Raji (cell line): ENCODE results near the gene U2SURP.

Source experiments
- POLR2A ChIP-seq: IDR thresholded peaks from 2 replicates; pipeline ENCODE4 v1.6.1; 2011; ENCODE audit warnings: low read depth, low read length, control low read depth; ENCODE audit not compliant: insufficient read depth

The U2SURP gene

DNA sequence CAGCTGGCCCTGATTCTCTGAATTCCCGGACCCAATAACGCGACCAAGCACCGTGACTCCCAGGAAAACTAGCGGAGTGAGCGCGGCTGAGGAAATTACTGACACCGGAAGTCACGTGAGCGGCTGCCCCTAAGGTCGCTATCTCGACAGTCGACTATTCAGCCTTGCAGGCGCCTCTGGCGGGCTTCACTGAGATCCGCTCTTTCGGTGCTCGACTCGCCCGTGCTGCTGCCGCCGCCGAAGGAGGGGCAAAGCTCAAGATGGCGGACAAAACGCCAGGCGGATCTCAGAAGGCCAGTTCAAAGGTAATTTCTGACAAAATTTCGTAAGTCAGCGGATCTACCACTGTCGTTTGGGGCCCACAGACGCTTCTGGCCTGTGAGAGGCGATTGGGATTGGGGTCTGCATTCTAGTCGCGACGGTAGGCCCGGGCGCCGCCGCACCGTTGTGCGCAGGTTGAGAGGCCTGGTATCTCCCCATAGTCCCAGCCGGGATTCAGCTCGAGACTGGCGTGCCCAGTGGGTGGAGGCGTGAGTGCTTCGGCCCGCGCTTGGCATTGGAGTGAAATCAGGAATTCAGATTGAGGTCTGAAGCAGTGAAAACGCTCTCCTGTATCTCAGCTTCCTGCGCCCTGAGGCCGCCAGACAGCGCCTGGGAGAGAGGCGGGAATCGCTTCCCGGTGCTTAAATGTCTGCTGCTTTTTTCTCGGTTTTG lies at the start of gene U2SURP:
Gene U2SURP (plus strand): TSS at position 202 of the 714 bp plus-strand sequence. CDS start 59 bp downstream, at position 261.
- TF ChIP-seq POLR2A = peak; percentile 92

DNA sequence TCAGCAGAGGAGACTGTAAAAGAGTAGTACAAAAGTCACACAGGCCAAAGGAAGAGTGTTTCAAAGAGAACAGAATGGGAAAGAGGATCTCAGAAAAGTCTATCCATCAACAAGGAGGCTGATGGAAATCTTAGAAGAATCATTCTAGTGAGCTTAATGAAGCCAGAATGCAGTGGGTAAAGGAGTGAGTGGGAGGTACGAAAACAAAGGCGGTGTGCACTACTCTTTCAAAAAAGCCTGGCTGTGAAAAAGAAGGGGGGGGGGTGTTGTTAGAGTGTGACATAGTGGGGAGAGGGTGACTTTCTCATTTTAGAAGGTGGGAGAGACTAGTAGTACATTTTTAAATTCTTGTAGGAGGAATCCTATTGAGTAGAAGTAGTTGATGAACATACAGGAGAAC lies 49.6 kb upstream of the U2SURP start:
- no peak for TF ChIP-seq POLR2A

DNA sequence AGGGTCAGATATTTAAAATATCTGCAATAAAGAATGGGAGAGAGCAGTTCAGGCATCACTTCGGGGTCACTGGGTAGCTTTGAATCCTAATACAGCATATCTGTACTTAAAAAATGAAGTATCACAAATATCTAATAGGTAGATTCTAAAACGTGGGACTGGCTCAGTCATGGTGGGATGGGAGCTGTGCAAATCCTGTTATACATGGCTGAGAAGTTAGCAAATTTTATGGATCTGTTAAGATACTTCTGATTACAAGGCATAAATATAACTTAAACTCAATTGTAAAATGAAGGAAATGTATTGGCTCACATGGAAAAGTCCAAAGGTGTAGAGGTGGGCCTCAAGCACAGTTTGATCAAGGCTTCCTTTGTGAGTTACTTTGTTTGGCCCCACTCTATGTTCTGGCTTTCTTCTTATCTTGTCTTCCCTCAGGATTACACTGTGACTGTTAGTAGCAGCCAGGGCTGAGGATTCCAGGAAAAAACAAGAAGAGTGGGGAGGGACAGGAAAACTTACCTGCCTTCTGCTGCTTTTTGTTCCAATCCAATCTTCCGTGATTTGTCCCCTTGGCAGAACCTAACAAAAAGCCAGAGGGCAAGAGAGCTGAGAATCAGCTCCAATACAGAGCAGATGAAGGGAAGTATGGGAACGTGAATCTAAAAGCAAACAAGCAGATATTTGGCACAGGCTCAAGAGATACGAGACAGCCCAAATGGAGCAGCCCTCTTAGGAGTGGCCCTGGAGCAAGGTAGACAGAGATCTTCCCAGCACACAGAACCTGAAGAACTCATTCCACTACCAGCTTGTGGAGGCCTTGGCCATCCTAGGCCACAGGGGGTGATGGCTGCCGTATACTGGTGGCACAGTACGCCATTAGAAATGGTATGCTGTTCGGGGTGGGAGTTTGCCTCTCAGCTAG lies 48.8 kb upstream of the U2SURP start:
- no peak for TF ChIP-seq POLR2A

DNA sequence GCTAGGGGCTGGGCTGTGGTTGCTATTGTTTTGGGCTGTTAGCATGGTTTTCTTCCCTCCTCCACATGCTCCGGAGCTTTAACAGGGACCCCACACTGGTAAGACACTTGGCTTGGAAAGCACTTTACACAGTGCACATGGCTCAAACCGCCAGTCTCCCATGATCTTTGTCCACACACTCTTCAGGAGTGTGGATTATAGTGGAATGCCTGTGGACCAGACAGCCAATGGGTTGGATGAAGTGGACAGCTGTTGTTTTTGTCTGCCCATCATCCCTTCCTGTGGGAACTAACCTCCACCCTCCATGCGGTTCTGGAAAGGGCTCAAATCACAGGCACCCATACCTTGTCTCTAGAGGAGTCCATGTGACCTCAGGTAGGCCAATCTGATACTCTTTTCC lies 47.9 kb upstream of the U2SURP start:
- TF ChIP-seq POLR2A = no peak

DNA sequence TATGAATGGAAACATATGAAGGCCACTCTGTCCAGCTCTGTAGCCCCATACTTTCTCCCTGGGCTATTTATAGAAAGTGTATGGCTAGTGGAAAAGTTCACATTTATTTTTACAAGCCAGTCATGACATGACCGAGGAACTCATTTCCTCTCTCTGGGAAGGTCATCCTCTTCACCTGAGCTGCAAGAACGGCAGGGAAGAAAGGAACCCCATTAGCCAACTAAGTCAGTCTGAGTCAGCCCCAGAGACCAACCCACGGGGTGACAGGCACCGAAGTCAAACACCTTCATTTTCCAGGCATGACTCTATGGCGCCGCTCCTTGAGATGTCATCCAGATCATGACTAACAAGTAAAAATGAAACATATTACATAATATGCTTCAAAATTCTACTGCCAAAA lies 42.7 kb upstream of the U2SURP start:
- TF ChIP-seq POLR2A = no peak

DNA sequence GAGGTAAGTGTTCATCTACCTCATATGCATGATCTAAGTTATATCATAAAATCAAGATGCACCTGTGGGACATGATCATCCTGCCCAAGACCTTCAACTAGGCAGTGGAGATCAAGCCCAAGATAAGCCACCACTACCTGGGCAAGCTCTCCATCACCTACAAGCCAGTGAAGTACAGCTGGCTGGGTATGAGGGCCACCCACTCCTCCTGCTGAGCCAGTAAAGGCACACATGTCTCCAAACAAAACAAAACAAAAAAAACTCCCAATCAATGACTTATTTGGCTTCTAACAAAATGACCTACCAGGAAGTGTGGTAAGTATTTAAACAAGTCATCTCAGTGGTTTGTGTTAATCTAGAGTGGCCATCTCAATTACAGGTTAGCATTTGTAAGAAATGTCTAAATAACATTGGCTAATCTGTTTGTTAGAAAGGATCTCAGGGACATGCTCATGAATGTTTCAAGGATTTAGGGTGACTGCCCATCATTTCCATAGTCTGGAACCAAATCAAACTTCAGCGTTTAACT lies 41.0 kb upstream of the U2SURP start:
- TF ChIP-seq POLR2A = no peak

DNA sequence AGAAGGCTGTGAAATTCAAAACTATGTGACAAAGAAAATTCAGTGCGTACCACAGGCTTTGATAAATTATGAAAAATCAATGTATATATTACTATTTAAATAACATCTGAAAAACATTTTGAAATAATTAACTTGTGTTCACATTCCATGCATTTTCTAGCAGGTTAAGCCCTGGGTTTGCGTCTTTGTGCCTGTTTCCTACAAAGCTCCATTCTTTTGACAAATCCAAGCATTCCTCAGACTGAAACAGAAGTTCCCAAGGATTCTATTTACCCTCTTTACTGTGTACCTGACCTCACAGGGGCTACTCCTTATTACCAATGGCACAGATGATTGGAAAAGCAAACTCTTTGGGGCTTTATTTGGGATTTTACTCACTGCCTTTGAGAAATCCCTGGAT lies 39.8 kb upstream of the U2SURP start:
- TF ChIP-seq POLR2A = no peak

DNA sequence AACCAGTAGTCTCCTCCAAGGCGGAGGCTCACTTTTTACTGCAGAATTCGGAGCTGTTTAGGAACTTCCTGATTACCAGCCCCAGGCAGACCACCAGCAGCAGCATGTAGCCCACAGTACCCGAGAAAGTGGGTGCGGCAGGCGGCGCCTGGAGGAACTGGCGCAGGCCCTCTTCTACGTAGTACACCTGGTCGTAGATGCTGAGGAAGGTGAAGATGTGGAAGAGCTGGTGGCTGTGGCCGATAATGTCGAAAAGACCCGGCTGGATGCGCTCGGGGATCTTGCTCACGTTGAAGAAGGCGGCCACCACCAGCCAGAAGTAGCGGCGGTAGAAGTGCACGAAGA lies 39.2 kb upstream of the U2SURP start:
- no peak for TF ChIP-seq POLR2A

DNA sequence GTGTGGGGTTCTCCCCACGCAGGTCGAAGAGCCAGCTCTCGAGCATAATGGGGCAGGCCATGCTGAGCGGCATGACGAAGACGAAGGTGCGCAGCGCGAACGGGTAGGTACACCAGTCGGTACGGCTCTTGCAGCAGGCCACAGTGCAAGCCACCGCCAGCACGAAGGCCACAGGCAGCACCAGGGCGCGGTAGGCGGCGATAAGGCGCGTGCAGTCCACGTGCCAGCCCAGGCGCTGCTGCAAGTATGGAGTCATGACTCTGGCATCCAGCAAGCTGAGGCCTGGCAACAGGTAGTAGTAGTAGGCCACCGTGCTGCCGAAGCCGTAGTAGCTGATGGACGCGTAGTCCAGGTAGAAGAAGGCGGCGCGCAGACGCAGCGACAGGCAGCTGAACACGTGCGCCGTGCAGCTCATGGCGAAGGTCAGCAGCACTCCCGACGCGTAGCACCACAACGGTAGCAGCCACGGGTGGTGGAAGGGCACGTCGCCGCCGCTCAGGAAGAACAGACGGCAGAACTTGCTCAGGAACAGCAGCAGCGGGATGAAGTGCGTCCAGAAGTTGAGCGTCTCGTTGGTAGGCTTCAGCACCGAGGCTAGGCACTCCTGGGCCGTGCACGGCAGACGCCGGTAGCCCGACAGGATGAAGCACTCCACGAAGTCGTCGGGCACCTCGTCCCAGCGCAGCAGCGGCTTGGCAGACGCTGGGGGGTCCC lies 38.7 kb upstream of the U2SURP start:
- no peak for TF ChIP-seq POLR2A

DNA sequence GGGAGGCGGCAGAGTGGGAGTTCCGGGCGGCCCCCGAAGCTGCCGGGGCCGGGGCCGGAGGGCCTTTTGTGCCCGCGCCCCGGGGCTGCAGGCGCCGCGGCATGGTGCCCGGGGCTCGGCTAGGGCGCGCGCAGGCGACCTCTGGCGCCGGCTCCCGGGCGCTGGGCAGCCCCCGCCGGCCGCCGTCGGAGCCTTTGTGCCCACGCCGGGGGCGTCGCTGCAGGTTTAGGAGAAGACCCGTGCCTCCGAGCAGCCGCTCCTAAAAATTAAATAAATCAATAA lies 38.2 kb upstream of the U2SURP start:
- no peak for TF ChIP-seq POLR2A

DNA sequence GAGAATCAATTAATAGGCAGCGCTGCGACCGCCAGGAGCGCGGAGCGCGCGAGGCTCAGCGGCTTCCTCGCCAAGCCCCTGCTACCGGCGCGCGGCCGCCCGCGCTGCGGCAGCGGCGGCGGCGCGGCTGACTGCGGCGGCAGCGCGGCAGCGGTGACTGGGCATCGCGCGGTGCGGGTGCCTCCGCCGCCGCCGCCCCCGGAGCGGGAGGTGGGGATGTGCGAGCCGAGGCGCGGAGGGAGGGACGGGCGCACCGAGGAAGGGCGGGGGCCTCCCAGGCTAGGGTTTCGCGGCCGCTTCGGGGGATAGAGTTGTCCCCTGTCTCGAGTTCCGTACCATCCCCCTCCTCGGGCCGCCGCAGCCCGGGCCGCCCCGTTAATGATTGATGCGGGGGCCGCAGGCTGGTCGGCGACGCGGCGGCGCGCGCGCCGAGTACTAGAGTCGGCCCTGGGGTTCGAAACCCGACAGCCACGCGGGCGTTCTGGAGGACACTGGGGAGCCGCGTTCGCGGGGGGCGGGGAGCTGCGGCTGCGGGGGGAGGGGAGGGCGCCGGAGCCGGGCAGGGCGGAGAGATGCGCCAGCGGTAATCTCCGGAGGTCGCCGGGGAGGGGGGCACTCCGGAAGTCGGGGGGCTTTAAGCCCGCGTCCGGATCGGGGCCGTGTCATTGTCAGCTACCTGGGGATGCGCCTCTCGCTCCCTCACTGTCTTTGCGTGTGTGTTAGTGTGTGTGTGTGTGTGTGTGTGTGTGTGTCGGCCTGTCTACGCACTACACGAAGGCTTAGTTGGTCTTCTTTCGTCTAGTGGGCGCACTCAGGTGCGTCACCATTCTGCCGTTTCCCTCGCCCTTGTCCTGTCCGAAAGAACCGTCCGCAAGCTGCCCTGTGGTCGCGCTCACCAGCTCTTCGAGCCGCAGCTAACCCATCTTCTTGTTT lies 37.6 kb upstream of the U2SURP start, which contains the start of gene PAQR9:
Gene PAQR9 (minus strand): TSS at position 159 of the 933 bp plus-strand sequence. CDS start 338 bp downstream, outside the sequence.
- no peak for TF ChIP-seq POLR2A

DNA sequence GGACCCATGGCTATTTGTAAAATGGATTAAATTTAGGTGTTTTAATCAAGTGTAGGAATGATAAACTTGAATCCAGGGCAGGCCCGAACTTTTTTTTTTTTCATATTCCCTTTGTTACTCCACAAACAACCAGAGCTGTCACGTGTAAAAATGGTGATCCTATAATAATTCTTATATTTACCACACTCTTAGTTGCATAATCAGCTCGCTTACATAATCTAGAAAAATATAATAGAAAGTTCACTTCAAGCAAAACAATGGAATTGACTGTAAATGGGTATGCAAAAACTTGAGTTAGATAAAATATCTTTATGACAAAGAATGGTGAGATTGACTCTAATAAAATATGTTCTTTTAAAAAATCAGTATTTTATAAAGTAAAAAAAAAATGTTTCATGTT lies 35.8 kb upstream of the U2SURP start:
- no peak for TF ChIP-seq POLR2A

DNA sequence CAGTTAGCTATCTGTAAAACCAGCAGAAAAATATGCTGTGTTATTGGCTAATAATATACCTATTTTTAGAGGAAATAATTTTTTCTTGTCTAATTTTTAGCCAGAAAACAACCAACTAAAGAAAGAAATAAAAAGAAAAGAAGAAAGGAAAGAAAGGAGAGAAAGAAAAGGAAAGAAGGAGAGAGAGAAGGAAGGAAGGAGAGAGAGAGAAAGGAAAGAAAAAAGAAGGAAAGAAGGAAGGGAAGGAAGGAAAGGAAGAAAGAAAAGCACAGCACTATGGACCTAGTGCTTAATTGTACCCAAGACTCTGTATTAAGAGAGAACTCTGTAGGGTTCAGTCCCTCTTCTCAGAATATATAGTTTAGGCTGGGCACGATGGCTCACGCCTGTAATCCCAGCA lies 34.6 kb upstream of the U2SURP start:
- no peak for TF ChIP-seq POLR2A

DNA sequence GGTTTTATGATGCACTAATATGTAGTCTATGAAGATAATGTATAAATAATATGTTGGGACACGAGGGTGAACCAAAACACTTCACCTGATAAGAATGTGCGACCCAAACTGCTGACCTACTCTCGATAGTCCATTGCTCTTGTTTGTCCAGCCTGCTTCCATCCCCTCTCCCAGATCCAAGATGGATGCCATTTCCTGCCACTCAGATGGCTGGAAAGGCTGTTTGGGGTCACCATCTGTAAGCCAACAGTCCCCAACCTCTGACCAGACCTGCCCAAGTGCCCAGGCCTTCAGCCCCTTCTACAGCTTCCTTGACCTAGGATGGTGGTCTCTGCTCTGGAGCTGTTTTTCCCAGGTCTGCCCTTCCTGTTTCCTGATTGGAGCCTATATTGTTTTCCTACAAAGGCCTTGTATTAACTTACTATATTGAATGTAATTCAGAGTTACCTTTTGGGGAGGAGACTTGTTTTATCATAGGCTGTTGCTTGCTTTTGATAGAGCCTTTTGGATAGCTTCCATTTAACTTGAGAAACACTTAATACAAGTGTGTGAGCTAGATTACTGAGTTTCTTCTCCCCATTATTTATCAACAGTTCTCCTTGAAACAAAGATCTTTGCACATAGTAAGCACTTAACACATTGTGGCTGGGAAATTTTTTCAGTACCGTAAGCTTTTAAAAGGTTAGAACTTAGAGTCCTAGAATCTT lies 32.9 kb upstream of the U2SURP start:
- no peak for TF ChIP-seq POLR2A

DNA sequence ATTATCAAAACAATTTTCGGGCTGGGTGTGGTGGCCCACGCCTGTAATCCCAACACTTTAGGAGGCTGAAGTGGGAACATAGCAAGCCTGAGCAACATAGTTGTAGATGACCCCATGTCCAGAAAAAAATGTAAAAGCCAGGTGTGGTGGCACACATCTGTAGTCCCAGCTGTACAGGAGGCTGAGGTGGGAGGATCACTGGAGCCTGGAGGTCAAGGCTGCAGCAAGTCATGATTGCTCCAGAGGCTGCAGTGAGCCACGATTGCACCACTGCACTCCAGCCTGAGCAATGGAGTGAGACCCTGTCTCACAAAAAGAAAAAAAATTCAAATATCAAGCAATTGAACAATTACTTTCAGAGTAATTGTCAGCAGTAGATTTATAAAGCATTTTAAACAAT lies 29.9 kb upstream of the U2SURP start:
- TF ChIP-seq POLR2A = no peak
